Measurements from ENCODE around the gene SCN8A. TPM values are rescaled to one million over a fixed set of nuclear protein-coding genes. Genes with fewer than 3 reads are reported as not detected.

The SCN8A gene
- total and polyA plus RNA-seq, 2 experiments from 2014 or later: 4.6 to 23.9 TPM

GRCh38 chr12:51661199-51661598 lies 70.2 kb downstream of the SCN8A start (continued):
- TF ChIP-seq ZNF462 (CRISPR knock-in tag; IDR thresholded peaks at IDR 0.05) (no peak), ZNF114 (CRISPR knock-in tag; IDR thresholded peaks at IDR 0.05) (no peak), ETS1 (IDR thresholded peaks at IDR 0.05) (no peak), STAT1 (IDR thresholded peaks at IDR 0.05; ENCODE audit: unreplicated experiment) (no peak), NANOG (IDR thresholded peaks at IDR 0.05; ENCODE audit: borderline replicate concordance) (no peak), EZH2 (IDR thresholded peaks at IDR 0.05; ENCODE audit: low read depth, unreplicated experiment) (no peak), JUNB (IDR thresholded peaks at IDR 0.05; ENCODE audit: unreplicated experiment) (no peak), ZNF331 (CRISPR knock-in tag; IDR thresholded peaks at IDR 0.05; ENCODE audit: low read depth) (no peak), CREB1 (CRISPR knock-in tag; IDR thresholded peaks at IDR 0.05; ENCODE audit: low read depth) (no peak)
- TF ChIP-seq, protein P1, sequence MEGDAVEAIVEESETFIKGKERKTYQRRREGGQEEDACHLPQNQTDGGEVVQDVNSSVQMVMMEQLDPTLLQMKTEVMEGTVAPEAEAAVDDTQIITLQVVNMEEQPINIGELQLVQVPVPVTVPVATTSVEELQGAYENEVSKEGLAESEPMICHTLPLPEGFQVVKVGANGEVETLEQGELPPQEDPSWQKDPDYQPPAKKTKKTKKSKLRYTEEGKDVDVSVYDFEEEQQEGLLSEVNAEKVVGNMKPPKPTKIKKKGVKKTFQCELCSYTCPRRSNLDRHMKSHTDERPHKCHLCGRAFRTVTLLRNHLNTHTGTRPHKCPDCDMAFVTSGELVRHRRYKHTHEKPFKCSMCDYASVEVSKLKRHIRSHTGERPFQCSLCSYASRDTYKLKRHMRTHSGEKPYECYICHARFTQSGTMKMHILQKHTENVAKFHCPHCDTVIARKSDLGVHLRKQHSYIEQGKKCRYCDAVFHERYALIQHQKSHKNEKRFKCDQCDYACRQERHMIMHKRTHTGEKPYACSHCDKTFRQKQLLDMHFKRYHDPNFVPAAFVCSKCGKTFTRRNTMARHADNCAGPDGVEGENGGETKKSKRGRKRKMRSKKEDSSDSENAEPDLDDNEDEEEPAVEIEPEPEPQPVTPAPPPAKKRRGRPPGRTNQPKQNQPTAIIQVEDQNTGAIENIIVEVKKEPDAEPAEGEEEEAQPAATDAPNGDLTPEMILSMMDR (conservative IDR thresholded peaks at IDR 0.05; ENCODE audit: low read depth in 2 of 2): no peak
- TF ChIP-seq, protein P2, sequence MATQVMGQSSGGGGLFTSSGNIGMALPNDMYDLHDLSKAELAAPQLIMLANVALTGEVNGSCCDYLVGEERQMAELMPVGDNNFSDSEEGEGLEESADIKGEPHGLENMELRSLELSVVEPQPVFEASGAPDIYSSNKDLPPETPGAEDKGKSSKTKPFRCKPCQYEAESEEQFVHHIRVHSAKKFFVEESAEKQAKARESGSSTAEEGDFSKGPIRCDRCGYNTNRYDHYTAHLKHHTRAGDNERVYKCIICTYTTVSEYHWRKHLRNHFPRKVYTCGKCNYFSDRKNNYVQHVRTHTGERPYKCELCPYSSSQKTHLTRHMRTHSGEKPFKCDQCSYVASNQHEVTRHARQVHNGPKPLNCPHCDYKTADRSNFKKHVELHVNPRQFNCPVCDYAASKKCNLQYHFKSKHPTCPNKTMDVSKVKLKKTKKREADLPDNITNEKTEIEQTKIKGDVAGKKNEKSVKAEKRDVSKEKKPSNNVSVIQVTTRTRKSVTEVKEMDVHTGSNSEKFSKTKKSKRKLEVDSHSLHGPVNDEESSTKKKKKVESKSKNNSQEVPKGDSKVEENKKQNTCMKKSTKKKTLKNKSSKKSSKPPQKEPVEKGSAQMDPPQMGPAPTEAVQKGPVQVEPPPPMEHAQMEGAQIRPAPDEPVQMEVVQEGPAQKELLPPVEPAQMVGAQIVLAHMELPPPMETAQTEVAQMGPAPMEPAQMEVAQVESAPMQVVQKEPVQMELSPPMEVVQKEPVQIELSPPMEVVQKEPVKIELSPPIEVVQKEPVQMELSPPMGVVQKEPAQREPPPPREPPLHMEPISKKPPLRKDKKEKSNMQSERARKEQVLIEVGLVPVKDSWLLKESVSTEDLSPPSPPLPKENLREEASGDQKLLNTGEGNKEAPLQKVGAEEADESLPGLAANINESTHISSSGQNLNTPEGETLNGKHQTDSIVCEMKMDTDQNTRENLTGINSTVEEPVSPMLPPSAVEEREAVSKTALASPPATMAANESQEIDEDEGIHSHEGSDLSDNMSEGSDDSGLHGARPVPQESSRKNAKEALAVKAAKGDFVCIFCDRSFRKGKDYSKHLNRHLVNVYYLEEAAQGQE (IDR thresholded peaks at IDR 0.05; ENCODE audit: unreplicated experiment): no peak

All from GM23338 (cell line).